ENCODE results near the gene ALLC. TPM values are rescaled to one million over a fixed set of nuclear protein-coding genes. Genes with fewer than 3 reads are reported as not detected.

ALLC gene
- total and polyA plus RNA-seq, 10 of the 15 experiments (the other 5 are each of a cell fraction or from before 2014, with no cell fraction given) = 0.05 TPM; not detected in 9

- ChIA-PET POLR2A (no interaction called here), SMC1A (ENCODE audit: uncharacterized antibody, unreplicated experiment) (interaction anchor here (1.1 kb wide), 1 partner anchor 55 kb away, joined by 3 read pairs; no protein-coding TSS in a partner anchor), CTCF (no interaction called here), RAD21 (ENCODE audit: unreplicated experiment) (no interaction called here)
- Histone ChIP-seq H3K4me3 (no peak overlapping the region), H3K9me3 (replicated peaks; ENCODE audit: control insufficient read depth, insufficient read depth, low read length) (no peaks in the 10 kb centered on the region), H3K79me2 (ENCODE audit: control insufficient read depth, insufficient read depth, low read length) (no peaks in the 10 kb centered on the region), H3K4me2 (ENCODE audit: control insufficient read depth, insufficient read depth) (no peak overlapping the region), H3K27ac (ENCODE audit: control insufficient read depth, insufficient read depth) (no peak overlapping the region), H3K36me3 (ENCODE audit: control insufficient read depth in 2 of 2, insufficient read depth in 2 of 2, low read length in 1 of 2) (no peaks in the 10 kb centered on the region), H3K9ac (ENCODE audit: control insufficient read depth, insufficient read depth, low read length) (no peak overlapping the region), H3K27me3 (replicated peaks in 1 of 2; ENCODE audit: control insufficient read depth in 2 of 2, insufficient read depth in 2 of 2, low read length in 1 of 2) (no peaks in the 10 kb centered on the region; a peak in 2 of 4 replicates), H3K4me1 (ENCODE audit: control insufficient read depth, insufficient read depth, low read length) (no peaks in the 10 kb centered on the region), H2AFZ (ENCODE audit: control insufficient read depth, low read depth, low read length) (no peak overlapping the region), H4K20me1 (ENCODE audit: control insufficient read depth, insufficient read depth) (no peaks in the 10 kb centered on the region)
- 41% methylated on average over 23 of the region's 23 CpGs for WGBS (ENCODE audit: insufficient coverage, insufficient replicate concordance, low lambda C conversion rate, missing lambda C conversion rate)
- ATAC-seq = no peak
- no peak for FAIRE-seq
- in situ Hi-C loops (cut with MboI) (no loop called here), intact Hi-C loops (cut with micrococcal nuclease; ENCODE audit: unreplicated experiment) (no loop called here)
- TF ChIP-seq MXI1 (IDR thresholded peaks at IDR 0.05; ENCODE audit: low read depth, low read length) (no peak), POU2F2 (IDR thresholded peaks at IDR 0.05; ENCODE audit: borderline replicate concordance, low read depth, low read length) (no peak), ASH2L (IDR thresholded peaks at IDR 0.05; ENCODE audit: borderline replicate concordance, low read depth) (no peak), LARP7 (IDR thresholded peaks at IDR 0.05) (no peak), EGR1 (IDR thresholded peaks at IDR 0.05; ENCODE audit: borderline replicate concordance in 1 of 2, low read depth in 2 of 2, low read length in 2 of 2) (no peak)
- no TSS peak for BruUV-seq (replicated peaks)
- no peak for DNase-seq (ENCODE audit: low read depth, low spot score)
Measured at GRCh38 chr2:3725458-3726250, 67.7 kb downstream of the ALLC start.

DNA sequence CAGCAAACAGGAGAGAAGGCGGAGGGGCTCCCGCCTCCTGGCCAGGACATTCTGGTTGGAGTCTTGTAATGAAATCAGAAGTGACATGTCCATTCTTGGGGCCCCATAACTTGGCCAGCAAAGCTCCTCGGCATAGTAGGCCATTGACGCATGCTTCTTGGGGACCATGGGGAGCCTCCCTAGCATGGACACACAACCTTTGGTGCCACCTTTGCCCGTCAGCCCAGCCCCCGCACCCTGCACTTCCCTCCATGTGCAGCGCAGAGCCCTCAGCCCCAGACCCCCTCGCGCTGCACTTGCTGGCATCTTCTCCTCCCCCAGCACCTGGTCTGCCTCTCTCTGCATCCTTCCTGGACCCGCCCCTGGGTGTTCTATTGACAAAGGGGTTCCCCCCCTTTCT, 68.5 kb downstream of the ALLC start:
- Histone ChIP-seq H3K4me2 (ENCODE audit: control insufficient read depth, insufficient read depth) (no peak overlapping the region), H3K36me3 (ENCODE audit: control insufficient read depth in 2 of 2, insufficient read depth in 2 of 2, low read length in 1 of 2) (no peaks in the 10 kb centered on the region), H3K27ac (ENCODE audit: control insufficient read depth, insufficient read depth) (no peak overlapping the region), H2AFZ (ENCODE audit: control insufficient read depth, low read depth, low read length) (no peak overlapping the region), H4K20me1 (ENCODE audit: control insufficient read depth, insufficient read depth) (no peaks in the 10 kb centered on the region), H3K4me3 (no peak overlapping the region), H3K27me3 (replicated peaks in 1 of 2; ENCODE audit: control insufficient read depth in 2 of 2, insufficient read depth in 2 of 2, low read length in 1 of 2) (no peaks in the 10 kb centered on the region; a peak in 2 of 4 replicates), H3K9me3 (replicated peaks; ENCODE audit: control insufficient read depth, insufficient read depth, low read length) (no peaks in the 10 kb centered on the region), H3K4me1 (ENCODE audit: control insufficient read depth, insufficient read depth, low read length) (no peaks in the 10 kb centered on the region), H3K79me2 (ENCODE audit: control insufficient read depth, insufficient read depth, low read length) (no peaks in the 10 kb centered on the region), H3K9ac (ENCODE audit: control insufficient read depth, insufficient read depth, low read length) (no peak overlapping the region)
- in situ Hi-C loops (cut with MboI) = no loop called here
- RAD21 ChIA-PET (ENCODE audit: unreplicated experiment) = no interaction called here
- DNase-seq (ENCODE audit: low read depth, low spot score) (no peak), FAIRE-seq (no peak), ATAC-seq (no peak)
- WGBS (ENCODE audit: insufficient coverage, insufficient replicate concordance, low lambda C conversion rate, missing lambda C conversion rate) = 36% methylated on average over 10 of the region's 10 CpGs
- SMC1A ChIA-PET (ENCODE audit: uncharacterized antibody, unreplicated experiment) = interaction anchor here (1.1 kb wide), 1 partner anchor 54 kb away, joined by 3 read pairs; no protein-coding TSS in a partner anchor
- no TSS peak for BruUV-seq (replicated peaks)
- POLR2A ChIA-PET = no interaction called here
- intact Hi-C loops (cut with micrococcal nuclease; ENCODE audit: unreplicated experiment) = no loop called here
- CTCF ChIA-PET = interaction anchor here (0.9 kb wide), 1 partner anchor 10 kb away, joined by 3 read pairs; no protein-coding TSS in a partner anchor
- TF ChIP-seq GABPA (IDR thresholded peaks at IDR 0.05; ENCODE audit: low read depth) = no peak
- TF ChIP-seq, protein P1, sequence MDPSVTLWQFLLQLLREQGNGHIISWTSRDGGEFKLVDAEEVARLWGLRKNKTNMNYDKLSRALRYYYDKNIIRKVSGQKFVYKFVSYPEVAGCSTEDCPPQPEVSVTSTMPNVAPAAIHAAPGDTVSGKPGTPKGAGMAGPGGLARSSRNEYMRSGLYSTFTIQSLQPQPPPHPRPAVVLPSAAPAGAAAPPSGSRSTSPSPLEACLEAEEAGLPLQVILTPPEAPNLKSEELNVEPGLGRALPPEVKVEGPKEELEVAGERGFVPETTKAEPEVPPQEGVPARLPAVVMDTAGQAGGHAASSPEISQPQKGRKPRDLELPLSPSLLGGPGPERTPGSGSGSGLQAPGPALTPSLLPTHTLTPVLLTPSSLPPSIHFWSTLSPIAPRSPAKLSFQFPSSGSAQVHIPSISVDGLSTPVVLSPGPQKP (IDR thresholded peaks at IDR 0.05; ENCODE audit: low read depth, low read length) = no peak
- TF ChIP-seq, protein P2, sequence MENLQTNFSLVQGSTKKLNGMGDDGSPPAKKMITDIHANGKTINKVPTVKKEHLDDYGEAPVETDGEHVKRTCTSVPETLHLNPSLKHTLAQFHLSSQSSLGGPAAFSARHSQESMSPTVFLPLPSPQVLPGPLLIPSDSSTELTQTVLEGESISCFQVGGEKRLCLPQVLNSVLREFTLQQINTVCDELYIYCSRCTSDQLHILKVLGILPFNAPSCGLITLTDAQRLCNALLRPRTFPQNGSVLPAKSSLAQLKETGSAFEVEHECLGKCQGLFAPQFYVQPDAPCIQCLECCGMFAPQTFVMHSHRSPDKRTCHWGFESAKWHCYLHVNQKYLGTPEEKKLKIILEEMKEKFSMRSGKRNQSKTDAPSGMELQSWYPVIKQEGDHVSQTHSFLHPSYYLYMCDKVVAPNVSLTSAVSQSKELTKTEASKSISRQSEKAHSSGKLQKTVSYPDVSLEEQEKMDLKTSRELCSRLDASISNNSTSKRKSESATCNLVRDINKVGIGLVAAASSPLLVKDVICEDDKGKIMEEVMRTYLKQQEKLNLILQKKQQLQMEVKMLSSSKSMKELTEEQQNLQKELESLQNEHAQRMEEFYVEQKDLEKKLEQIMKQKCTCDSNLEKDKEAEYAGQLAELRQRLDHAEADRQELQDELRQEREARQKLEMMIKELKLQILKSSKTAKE (IDR thresholded peaks at IDR 0.05; ENCODE audit: low read depth, poor library complexity, severe bottlenecking) = no peak
- TF ChIP-seq MAX (IDR thresholded peaks at IDR 0.05; ENCODE audit: low read depth, low read length) = no peak
- no peak for TF ChIP-seq BACH1 (IDR thresholded peaks at IDR 0.05; ENCODE audit: borderline replicate concordance)
- TF ChIP-seq BRCA1 (IDR thresholded peaks at IDR 0.05; ENCODE audit: low read depth, low read length) = no peak
- no peak for TF ChIP-seq RELA (IDR thresholded peaks at IDR 0.05; ENCODE audit: borderline replicate concordance, partially characterized antibody)

Data from GM12878 (cell line).